Measurements from ENCODE around the gene S100Z.

Gene S100Z

GRCh38 chr5:76952795-76953536 is 103.2 kb downstream of the S100Z start, which contains the start of gene CRHBP:
CRHBP (plus strand) TSS chr5:76953045; CDS start chr5:76953135, 90 bp downstream.
- no peak for DNase-seq (ENCODE audit: low read depth in 2 of 2)

GRCh38 chr5:76953551-76954382 is 104.0 kb downstream of the S100Z start:
- DNase-seq (ENCODE audit: low read depth in 2 of 2), result no peak

- no peak for DNase-seq (ENCODE audit: low read depth in 2 of 2)
Measured at GRCh38 chr5:76954383-76954763, 104.6 kb downstream of the S100Z start.

GRCh38 chr5:76956033-76956432 is 106.2 kb downstream of the S100Z start:
- no peak for DNase-seq (ENCODE audit: low read depth in 2 of 2)

- no peak for DNase-seq (ENCODE audit: low read depth in 2 of 2)
Measured at GRCh38 chr5:76958991-76959767, 109.4 kb downstream of the S100Z start.

- no peak for DNase-seq (ENCODE audit: low read depth in 2 of 2)
Measured at GRCh38 chr5:76960004-76960625, 110.3 kb downstream of the S100Z start.

- DNase-seq (ENCODE audit: low read depth in 2 of 2), result no peak
Measured at GRCh38 chr5:76964060-76964459, 114.2 kb downstream of the S100Z start.
